ENCODE results near the gene CCDC89. TPM values are rescaled to one million over a fixed set of nuclear protein-coding genes. Genes with fewer than 3 reads are reported as not detected.
"Not testable (repeated sequence)": the region's sequence is repeated elsewhere in the genome, so short reads cannot be mapped to it uniquely, and the experiment has no call there.

CCDC89 gene
- total RNA-seq, 1 experiment from 2014 or later: 1.2 TPM

GRCh38 chr11:85698195-85698594 lies 12.2 kb upstream of the CCDC89 start:
- in situ Hi-C loops (cut with HindIII; ENCODE audit: low pct_unique_long_range_greater_than_20kb, low sequenced_read_pairs): no loop called here

GRCh38 chr11:85697747-85698146 lies 11.8 kb upstream of the CCDC89 start:
- in situ Hi-C loops (cut with HindIII; ENCODE audit: low pct_unique_long_range_greater_than_20kb, low sequenced_read_pairs): no loop called here
- no peak for DNase-seq (ENCODE audit: low read depth, low spot score)

More at GRCh38 chr11:85698195-85698594, 12.2 kb upstream of the CCDC89 start:
- DNase-seq (ENCODE audit: low read depth, low spot score): no peak

GRCh38 chr11:85695546-85695945 lies 9.6 kb upstream of the CCDC89 start:
- in situ Hi-C loops (cut with HindIII; ENCODE audit: low pct_unique_long_range_greater_than_20kb, low sequenced_read_pairs): no loop called here
- no peak for DNase-seq (ENCODE audit: low read depth, low spot score)

GRCh38 chr11:85694385-85694980 lies 8.5 kb upstream of the CCDC89 start:
- in situ Hi-C loops (cut with HindIII; ENCODE audit: low pct_unique_long_range_greater_than_20kb, low sequenced_read_pairs): no loop called here

GRCh38 chr11:85685125-85685819 lies 723 bp downstream of the CCDC89 start:
- DNase-seq (ENCODE audit: low read depth, low spot score): no peak
- in situ Hi-C loops (cut with HindIII; ENCODE audit: low pct_unique_long_range_greater_than_20kb, low sequenced_read_pairs): no loop called here

More at GRCh38 chr11:85694385-85694980, 8.5 kb upstream of the CCDC89 start:
- peak; percentile 56 for DNase-seq (ENCODE audit: low read depth, low spot score)

- DNase-seq (ENCODE audit: low read depth, low spot score): peak; percentile 60
- in situ Hi-C loops (cut with HindIII; ENCODE audit: low pct_unique_long_range_greater_than_20kb, low sequenced_read_pairs): no loop called here
Measured at GRCh38 chr11:85682330-85683305, 3.4 kb downstream of the CCDC89 start.

GRCh38 chr11:85680897-85681296 lies 5.1 kb downstream of the CCDC89 start:
- DNase-seq (ENCODE audit: low read depth, low spot score): no peak
- in situ Hi-C loops (cut with HindIII; ENCODE audit: low pct_unique_long_range_greater_than_20kb, low sequenced_read_pairs): no loop called here

- DNase-seq (ENCODE audit: low read depth, low spot score): no peak
- in situ Hi-C loops (cut with HindIII; ENCODE audit: low pct_unique_long_range_greater_than_20kb, low sequenced_read_pairs): no loop called here
Measured at GRCh38 chr11:85679576-85679975, 6.4 kb downstream of the CCDC89 start.

GRCh38 chr11:85673393-85673792 lies 12.6 kb downstream of the CCDC89 start:
- in situ Hi-C loops (cut with HindIII; ENCODE audit: low pct_unique_long_range_greater_than_20kb, low sequenced_read_pairs): no loop called here
- no peak for DNase-seq (ENCODE audit: low read depth, low spot score)

GRCh38 chr11:85672105-85672902 lies 13.7 kb downstream of the CCDC89 start:
- in situ Hi-C loops (cut with HindIII; ENCODE audit: low pct_unique_long_range_greater_than_20kb, low sequenced_read_pairs): no loop called here
- no peak for DNase-seq (ENCODE audit: low read depth, low spot score)

GRCh38 chr11:85670949-85671663 lies 14.9 kb downstream of the CCDC89 start:
- DNase-seq (ENCODE audit: low read depth, low spot score); in situ Hi-C loops (cut with HindIII; ENCODE audit: low pct_unique_long_range_greater_than_20kb, low sequenced_read_pairs): not testable (repeated sequence)

- no peak for DNase-seq (ENCODE audit: low read depth, low spot score)
- in situ Hi-C loops (cut with HindIII; ENCODE audit: low pct_unique_long_range_greater_than_20kb, low sequenced_read_pairs): no loop called here
Measured at GRCh38 chr11:85668157-85668556, 17.8 kb downstream of the CCDC89 start.

GRCh38 chr11:85666687-85667086 lies 19.3 kb downstream of the CCDC89 start:
- in situ Hi-C loops (cut with HindIII; ENCODE audit: low pct_unique_long_range_greater_than_20kb, low sequenced_read_pairs): no loop called here

GRCh38 chr11:85665733-85666132 lies 20.3 kb downstream of the CCDC89 start:
- DNase-seq (ENCODE audit: low read depth, low spot score): no peak

More at GRCh38 chr11:85666687-85667086, 19.3 kb downstream of the CCDC89 start:
- DNase-seq (ENCODE audit: low read depth, low spot score): no peak

GRCh38 chr11:85664615-85665481 lies 21.1 kb downstream of the CCDC89 start, which contains the start of gene CREBZF:
Gene CREBZF (minus strand): TSS chr11:85665129. CDS start chr11:85664875, 254 bp downstream.
- DNase-seq (ENCODE audit: low read depth, low spot score): peak; percentile 91
- in situ Hi-C loops (cut with HindIII; ENCODE audit: low pct_unique_long_range_greater_than_20kb, low sequenced_read_pairs): no loop called here

More at GRCh38 chr11:85665733-85666132, 20.3 kb downstream of the CCDC89 start:
- in situ Hi-C loops (cut with HindIII; ENCODE audit: low pct_unique_long_range_greater_than_20kb, low sequenced_read_pairs): no loop called here
